ENCODE results near the gene BCL2. TPM values are rescaled to one million over a fixed set of nuclear protein-coding genes. Genes with fewer than 3 reads are reported as not detected.
"Not testable (repeated sequence)": the region's sequence is repeated elsewhere in the genome, so short reads cannot be mapped to it uniquely, and the experiment has no call there.

Gene BCL2
- polyA plus RNA-seq, 4 donors: 23.3 to 28.8 (median 27.1) TPM

- no peak for DNase-seq (ENCODE audit: low read depth in 4 of 4, low spot score in 3 of 4)
These were observed 111.7 kb downstream of the BCL2 start for GRCh38 chr18:63207835-63208234.

GRCh38 chr18:63207143-63207790 is 112.3 kb downstream of the BCL2 start:
- DNase-seq (ENCODE audit: low read depth in 4 of 4, low spot score in 3 of 4): no peak

- DNase-seq (ENCODE audit: low read depth in 4 of 4, low spot score in 3 of 4): no peak
These were observed 113.0 kb downstream of the BCL2 start for GRCh38 chr18:63206433-63207142.

- no peak for DNase-seq (ENCODE audit: low read depth in 4 of 4, low spot score in 3 of 4)
These were observed 113.7 kb downstream of the BCL2 start for GRCh38 chr18:63205791-63206252.

- no peak for DNase-seq (ENCODE audit: low read depth in 4 of 4, low spot score in 3 of 4)
These were observed 116.1 kb downstream of the BCL2 start for GRCh38 chr18:63203497-63203896.

- DNase-seq (ENCODE audit: low read depth in 4 of 4, low spot score in 3 of 4): no peak
These were observed 116.7 kb downstream of the BCL2 start for GRCh38 chr18:63202828-63203227.

GRCh38 chr18:63201456-63201855 is 118.1 kb downstream of the BCL2 start:
- not testable (repeated sequence) for DNase-seq (ENCODE audit: low read depth in 4 of 4, low spot score in 3 of 4)

GRCh38 chr18:63199743-63200241 is 119.8 kb downstream of the BCL2 start:
- DNase-seq (ENCODE audit: low read depth in 4 of 4, low spot score in 3 of 4): peak in 1 of 4 donors; percentile 8

GRCh38 chr18:63198868-63199742 is 120.5 kb downstream of the BCL2 start:
- no peak for DNase-seq (ENCODE audit: low read depth in 4 of 4, low spot score in 3 of 4)

GRCh38 chr18:63198098-63198760 is 121.3 kb downstream of the BCL2 start:
- no peak for DNase-seq (ENCODE audit: low read depth in 4 of 4, low spot score in 3 of 4)

- DNase-seq (ENCODE audit: low read depth in 4 of 4, low spot score in 3 of 4): no peak
These were observed 122.2 kb downstream of the BCL2 start for GRCh38 chr18:63197246-63197869.

GRCh38 chr18:63195326-63196159 is 124.0 kb downstream of the BCL2 start:
- no peak for DNase-seq (ENCODE audit: low read depth in 4 of 4, low spot score in 3 of 4)

- no peak for DNase-seq (ENCODE audit: low read depth in 4 of 4, low spot score in 3 of 4)
These were observed 126.7 kb downstream of the BCL2 start for GRCh38 chr18:63192885-63193349.

- DNase-seq (ENCODE audit: low read depth in 4 of 4, low spot score in 3 of 4): no peak
These were observed 127.3 kb downstream of the BCL2 start for GRCh38 chr18:63192126-63192884.

GRCh38 chr18:63191413-63191812 is 128.2 kb downstream of the BCL2 start:
- no peak for DNase-seq (ENCODE audit: low read depth in 4 of 4, low spot score in 3 of 4)

- not testable (repeated sequence) for DNase-seq (ENCODE audit: low read depth in 4 of 4, low spot score in 3 of 4)
These were observed 128.7 kb downstream of the BCL2 start for GRCh38 chr18:63190838-63191237.

- no peak for DNase-seq (ENCODE audit: low read depth in 4 of 4, low spot score in 3 of 4)
These were observed 129.8 kb downstream of the BCL2 start for GRCh38 chr18:63189817-63190216.

- no peak for DNase-seq (ENCODE audit: low read depth in 4 of 4, low spot score in 3 of 4)
These were observed 130.5 kb downstream of the BCL2 start for GRCh38 chr18:63189041-63189440.

Measured in right renal pelvis (tissue), 4 donors.